ENCODE measurements around the gene CFTR.
"Not testable (repeated sequence)": the region's sequence is repeated elsewhere in the genome, so short reads cannot be mapped to it uniquely, and the experiment has no call there.

Gene CFTR

DNA sequence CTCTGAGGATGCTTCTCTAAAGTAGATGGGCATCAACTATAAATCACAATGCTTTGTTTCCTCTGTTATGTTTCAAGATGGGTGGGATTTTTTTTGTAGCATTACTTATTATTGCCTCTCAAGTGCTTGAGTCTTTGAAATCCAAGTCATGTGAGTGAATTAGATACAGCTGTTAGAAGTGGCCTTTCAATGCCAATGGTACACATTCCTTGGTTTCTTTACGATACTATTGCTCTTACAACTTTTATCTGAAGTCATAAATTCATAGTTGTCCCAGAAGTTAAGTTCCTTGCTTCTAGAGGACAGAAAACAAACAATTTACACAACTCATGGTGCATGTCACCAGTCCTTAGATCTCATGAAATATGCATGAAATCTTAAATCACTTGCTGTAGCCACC is 15.5 kb downstream of the CFTR start:
- no peak for DNase-seq (ENCODE audit: low spot score)

DNA sequence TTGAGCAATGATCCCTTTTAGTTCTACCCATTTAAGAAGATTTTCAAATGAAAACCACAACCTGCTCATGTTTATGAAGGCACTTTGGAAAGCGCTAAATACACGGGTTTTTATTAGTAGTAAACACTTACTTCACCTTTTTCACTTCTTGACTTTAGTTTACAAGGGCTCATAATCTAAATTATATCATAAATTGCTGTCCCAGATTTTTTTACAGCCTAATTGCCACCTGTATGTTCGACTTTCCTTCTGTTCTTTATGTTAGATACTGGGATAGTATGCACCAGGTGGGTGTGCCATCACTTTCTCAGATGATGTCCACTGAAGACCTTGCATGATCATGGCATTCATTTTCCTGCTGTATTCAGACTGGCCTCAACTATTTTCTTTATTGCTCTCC is 22.5 kb downstream of the CFTR start:
- no peak for DNase-seq (ENCODE audit: low spot score)

DNA sequence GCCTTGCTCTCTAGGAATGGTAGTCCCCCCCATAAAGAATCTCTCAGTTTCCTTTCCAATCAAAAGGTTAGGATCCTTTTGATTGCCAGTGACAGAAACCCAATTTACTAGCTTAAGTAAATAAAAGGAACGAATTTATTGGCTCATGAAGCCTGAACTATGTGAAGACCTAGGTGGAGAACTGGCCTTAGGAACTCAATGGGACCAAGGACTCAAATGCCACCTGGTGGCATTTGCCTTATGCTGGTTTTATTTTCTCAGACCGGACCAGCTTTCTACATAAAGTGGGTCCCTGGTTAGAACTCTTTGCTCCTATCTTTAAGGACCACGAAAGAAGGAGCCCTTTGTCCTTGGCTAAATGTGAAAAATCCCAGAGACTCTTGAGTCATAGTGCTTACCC is 25.4 kb downstream of the CFTR start:
- no peak for DNase-seq (ENCODE audit: low spot score)

DNA sequence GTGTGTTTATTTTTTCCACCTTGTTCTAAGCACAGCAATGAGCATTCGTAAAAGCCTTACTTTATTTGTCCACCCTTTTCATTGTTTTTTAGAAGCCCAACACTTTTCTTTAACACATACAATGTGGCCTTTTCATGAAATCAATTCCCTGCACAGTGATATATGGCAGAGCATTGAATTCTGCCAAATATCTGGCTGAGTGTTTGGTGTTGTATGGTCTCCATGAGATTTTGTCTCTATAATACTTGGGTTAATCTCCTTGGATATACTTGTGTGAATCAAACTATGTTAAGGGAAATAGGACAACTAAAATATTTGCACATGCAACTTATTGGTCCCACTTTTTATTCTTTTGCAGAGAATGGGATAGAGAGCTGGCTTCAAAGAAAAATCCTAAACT is 28.9 kb downstream of the CFTR start:
- DNase-seq (ENCODE audit: low spot score), result no peak

DNA sequence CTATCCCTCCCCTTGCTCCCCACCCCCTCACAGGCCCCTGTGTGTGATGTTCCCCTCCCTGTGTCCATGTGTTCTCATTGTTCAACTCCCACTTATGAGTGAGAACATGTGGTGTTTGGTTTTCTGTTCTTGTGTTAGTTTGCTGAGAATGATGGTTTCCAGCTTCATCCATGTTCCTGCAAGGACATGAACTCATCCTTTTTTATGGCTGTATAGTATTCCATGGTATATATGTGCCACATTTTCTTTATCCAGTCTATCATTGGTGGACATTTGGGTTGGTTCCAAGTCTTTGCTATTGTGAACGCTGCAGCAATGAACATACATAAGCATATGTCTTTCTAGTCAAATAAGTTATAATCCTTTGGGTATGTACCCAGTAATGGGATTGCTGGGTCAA is 37.4 kb downstream of the CFTR start:
- DNase-seq (ENCODE audit: low spot score), result not testable (repeated sequence)

DNA sequence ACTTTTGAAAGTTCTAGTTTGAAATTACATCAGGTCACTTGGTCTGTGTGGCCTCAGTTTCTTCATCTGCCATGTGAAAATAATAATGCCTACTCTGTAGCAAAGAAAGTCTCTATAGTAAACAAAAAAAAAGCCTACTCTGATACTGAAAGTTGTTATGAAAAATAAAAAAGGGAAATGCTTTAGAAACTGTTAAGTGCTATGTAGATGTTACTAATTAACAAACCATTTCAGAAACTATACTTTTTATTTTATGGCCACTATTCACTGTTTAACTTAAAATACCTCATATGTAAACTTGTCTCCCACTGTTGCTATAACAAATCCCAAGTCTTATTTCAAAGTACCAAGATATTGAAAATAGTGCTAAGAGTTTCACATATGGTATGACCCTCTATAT is 50.6 kb downstream of the CFTR start:
- no peak for DNase-seq (ENCODE audit: low spot score)

DNA sequence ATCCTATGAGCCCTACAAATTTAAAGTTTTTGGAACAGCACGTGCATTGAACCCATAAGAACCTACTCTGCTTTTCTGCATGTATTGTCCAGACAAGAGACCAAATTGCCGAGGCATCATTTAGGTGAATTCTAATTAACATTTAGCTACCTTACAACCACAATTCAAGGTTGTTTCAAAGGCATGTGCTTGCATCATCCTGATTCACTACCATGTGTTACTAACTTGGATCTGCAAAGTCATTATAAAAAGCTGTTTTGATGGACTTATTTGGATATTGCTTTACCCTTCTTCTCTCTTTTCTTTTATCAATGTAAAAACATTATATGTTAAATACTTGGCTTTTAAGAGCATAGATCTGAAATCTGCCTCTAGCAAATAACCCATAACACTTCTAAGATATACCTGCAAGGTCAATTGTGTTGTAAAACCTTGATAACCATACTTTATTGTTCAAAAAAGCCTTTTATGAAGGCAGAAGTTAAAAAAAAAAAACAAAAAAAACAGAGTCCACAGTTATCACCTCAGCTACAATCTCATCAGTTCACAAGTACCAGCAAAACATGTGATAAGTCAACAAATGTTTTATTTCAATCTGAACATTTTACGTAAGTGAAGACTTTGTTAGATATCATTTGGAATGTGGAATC is 51.9 kb downstream of the CFTR start:
- DNase-seq (ENCODE audit: low spot score), result no peak

DNA sequence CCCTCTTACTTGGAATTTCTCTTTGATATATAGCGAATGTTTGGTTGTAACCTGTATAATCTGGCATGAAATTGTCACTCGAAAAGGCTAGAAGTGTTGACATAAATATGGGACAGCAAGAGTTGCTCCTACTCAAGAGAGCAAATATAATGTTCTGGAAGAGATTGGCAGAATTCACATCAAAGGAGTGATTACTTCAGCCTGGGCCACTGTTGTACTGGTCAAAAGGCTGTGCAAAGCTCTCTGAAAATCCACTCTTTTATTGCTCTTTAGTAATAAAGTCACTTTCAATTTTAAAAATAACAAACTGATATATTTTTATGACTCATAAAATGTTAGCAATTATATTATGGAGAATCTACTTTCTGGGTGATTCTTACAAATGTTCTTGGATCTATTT is 58.2 kb downstream of the CFTR start:
- no peak for DNase-seq (ENCODE audit: low spot score)

DNA sequence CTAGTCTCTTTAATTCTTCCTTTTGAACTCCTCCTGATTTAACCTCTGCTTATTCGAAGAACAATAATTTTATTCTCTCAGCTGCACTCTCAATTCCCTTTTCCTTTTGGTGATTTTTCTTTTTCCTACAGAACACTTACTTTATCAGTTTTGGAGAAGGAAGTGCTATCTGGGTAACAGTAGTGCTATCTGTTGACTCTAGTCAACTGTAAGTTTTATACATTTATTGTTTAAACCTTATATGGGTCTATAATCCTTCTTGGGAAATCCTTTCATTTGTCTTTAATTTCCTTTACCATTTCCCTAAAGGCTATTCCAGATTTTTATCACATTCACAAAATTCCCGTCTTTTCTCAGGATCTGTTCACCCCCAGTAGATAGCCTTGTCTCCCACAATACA is 64.2 kb downstream of the CFTR start:
- no peak for DNase-seq (ENCODE audit: low spot score)

DNA sequence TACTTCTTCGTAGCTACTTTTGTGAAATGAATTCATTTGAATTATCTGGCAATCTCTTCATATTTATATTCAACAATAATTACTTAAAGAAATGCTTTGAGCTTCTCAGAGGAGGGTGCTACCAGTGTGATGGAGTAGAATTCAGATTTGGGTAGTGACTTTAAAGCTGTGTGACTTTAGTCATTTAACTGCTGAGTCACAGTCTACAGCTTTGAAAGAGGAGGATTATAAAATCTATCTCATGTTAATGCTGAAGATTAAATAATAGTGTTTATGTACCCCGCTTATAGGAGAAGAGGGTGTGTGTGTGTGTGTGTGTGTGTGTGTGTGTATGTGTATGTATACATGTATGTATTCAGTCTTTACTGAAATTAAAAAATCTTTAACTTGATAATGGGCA is 68.2 kb downstream of the CFTR start:
- no peak for DNase-seq (ENCODE audit: low spot score)

DNA sequence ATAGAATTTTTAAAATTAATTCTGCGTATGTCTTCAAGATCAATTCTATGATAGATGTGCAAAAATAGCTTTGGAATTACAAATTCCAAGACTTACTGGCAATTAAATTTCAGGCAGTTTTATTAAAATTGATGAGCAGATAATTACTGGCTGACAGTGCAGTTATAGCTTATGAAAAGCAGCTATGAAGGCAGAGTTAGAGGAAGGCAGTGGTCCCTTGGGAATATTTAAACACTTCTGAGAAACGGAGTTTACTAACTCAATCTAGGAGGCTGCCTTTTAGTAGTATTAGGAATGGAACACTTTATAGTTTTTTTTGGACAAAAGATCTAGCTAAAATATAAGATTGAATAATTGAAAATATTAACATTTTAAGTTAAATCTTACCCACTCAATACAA is 70.8 kb downstream of the CFTR start:
- DNase-seq (ENCODE audit: low spot score), result no peak

DNA sequence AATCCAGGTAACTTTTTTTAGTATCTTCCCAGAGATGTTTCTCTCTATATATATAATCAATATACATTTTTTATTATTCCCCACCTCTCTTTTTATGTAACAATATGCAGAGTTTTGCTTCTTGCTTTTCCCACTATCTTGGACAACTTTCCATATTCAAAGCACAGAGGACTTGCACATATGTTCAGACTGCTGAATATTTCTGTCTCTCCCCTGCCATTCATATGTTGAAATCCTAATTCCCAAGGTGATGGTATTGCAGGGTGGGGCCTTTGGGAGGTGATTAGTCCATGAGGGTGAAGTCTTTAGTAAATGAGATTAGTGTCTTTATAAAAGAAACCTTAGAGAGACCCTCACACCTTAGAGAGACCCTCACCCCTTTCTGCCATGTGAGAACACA is 72.8 kb downstream of the CFTR start:
- DNase-seq (ENCODE audit: low spot score), result no peak

DNA sequence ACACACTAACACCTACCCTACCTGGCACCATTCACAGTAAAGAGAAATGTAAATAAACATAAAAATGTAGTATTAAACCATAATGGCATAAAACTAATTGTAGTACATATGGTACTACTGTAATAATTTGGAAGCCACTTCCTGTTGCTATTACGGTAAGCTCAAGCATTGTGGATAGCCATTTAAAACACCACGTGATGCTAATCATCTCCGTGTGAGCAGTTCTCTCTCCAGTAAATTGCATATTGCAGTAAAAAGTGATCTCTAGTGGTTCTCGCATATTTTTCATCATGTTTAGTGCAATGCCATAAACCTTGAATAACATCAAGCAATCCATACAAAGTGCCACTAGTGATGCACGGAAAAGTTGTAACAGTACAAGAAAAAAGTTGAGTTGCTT is 75.4 kb downstream of the CFTR start:
- no peak for DNase-seq (ENCODE audit: low spot score)

DNA sequence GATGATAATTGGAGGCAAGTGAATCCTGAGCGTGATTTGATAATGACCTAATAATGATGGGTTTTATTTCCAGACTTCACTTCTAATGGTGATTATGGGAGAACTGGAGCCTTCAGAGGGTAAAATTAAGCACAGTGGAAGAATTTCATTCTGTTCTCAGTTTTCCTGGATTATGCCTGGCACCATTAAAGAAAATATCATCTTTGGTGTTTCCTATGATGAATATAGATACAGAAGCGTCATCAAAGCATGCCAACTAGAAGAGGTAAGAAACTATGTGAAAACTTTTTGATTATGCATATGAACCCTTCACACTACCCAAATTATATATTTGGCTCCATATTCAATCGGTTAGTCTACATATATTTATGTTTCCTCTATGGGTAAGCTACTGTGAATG is 79.6 kb downstream of the CFTR start:
- no peak for DNase-seq (ENCODE audit: low spot score)

DNA sequence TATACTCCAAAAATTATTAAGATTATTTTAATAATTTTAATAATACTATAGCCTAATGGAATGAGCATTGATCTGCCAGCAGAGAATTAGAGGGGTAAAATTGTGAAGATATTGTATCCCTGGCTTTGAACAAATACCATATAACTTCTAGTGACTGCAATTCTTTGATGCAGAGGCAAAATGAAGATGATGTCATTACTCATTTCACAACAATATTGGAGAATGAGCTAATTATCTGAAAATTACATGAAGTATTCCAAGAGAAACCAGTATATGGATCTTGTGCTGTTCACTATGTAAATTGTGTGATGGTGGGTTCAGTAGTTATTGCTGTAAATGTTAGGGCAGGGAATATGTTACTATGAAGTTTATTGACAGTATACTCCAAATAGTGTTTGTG is 80.2 kb downstream of the CFTR start:
- DNase-seq (ENCODE audit: low spot score), result no peak

DNA sequence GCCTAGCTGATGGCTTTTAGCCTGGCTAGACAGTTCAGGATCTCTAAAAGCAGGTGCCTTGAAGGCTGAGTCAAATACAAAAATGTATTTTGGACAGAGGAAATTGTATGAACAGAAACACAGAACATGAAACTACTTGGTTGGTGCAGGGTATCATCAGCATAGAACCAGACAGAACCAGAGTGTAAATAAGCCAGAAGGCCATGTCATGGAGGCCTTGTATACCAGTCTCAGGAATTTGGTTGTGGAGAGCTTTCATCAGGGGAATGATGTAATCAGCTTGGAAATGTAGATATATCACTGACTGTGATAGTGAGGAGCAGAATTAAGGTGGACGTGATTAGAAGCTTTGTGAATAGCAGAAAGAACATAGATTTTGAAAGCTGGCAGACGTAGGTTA is 82.9 kb downstream of the CFTR start:
- DNase-seq (ENCODE audit: low spot score), result no peak

DNA sequence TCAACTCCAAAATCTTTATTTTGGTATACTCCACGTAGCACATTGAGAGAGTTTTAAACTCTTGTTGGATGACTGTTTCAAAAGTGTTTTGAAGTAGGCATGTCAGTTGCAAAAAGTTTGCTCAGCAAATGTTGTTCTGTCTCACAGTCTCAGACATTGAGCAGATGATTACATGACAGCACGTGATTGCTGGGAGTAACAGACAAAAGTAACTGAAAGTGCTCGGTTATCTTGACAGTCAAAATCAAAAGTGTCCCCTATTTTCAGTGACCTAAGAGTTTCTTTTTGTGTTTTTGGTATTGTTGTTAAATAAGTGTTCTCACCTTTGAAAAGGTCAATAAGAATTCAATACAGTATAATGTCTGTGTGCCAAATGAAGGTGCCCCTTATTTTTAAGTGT is 84.3 kb downstream of the CFTR start:
- no peak for DNase-seq (ENCODE audit: low spot score)

DNA sequence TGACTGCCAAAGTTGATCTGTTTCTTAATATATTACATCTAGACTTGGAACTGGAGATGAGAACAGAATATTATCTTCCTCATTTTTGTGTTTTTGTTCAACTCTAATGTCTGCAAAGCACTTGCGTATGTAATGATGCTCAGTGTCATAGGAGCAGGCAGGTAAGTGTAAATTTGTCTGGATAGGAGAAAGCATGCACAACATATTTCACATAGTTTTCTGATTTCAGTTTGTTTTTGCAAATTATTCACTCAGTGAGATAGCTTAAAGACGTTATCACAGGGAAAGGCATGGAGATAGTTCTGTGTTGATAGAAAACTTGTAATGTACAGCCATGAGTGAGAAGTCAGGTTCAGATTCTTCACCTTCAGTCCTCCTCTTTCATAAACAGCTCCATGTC is 84.8 kb downstream of the CFTR start:
- DNase-seq (ENCODE audit: low spot score), result no peak

DNA sequence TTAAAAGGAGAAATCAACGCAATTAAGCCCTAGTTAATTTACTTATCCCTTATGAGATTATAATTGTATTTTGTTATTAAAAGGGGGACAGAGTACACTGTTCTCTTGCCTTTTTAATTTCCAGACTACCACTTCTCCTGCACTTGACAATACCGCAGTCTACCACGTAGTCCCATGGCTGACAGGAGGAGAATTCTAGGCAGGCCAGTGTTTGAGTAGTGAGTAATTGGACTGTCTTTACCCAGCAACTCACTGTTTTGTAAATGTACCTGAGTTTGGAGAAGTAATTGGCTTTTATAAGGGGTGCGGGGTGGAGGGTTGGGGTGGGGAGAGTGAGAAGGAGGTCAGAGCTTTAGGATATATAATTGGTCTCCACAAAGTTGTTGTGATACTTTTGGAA is 85.4 kb downstream of the CFTR start:
- DNase-seq (ENCODE audit: low spot score), result no peak

DNA sequence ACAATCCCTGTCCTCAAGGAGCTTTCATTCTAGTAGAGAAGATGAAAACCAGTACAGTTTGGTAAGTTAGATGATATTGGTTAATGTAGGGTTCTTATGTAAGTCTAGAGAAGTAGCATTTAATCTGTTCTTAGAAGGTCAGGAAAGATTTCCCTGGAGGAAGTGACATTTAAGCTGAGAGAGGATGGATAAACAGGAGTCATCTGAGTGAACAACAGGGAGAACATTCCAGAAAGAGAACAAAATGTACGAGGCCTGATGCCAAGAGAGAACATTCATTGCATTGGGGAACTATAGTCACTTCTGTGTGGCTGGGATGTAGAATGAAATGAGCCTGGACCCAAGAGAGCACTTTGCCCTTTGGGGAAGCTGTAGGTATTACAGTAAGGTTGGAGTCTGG is 88.0 kb downstream of the CFTR start:
- no peak for DNase-seq (ENCODE audit: low spot score)

DNA sequence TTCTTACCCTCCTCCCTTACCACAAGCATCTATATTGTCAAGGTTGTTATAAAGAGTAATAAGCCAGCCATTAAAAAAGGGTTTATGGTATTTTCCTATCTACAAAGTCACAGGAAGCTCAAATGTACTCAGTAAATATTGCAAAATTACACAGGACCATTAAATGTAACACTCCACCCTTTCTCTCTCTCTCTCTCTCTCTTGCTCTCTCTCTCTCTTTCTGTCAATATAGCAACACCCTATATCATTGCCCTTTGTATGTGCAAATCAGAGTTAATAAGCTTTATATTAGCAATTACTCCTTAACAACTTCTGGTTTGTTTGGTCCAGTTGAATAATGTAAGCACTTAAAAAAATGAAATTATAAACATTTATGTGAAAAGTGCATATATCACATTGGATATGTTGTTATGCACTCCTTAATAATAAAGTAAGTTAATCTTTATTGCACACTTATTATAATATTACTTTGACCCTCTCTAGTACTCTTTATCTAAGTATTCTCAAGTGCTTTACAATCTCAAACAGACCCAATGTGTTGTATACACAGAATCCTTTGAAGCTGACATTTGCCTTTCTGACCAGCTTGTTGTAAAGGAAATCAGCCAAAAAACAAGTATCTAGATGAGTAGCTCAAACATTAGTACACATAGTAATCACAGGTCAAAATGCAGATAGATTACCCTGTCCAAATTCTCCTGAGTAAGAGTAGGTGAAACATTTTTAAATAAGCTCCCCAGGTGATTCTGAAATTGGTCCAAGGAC is 93.2 kb downstream of the CFTR start:
- no peak for DNase-seq (ENCODE audit: low spot score)

DNA sequence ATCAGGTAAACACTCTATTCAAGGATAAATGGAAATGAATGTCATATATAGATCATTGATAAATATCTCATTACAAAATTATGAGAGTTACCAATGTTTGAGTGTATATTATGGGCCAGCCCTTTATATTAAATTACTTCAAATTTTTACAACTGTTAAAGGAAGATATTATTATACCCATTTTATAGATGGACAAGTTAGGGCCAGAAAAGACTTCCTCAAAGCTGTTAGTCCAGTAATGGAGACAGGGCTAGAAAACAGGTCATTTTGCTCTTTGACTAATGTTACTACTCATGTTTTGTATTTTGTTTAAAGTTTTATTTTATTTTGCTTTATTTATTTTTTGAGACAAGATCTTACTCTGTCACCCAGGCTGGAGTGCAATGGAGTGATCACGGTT is 101.6 kb downstream of the CFTR start:
- DNase-seq (ENCODE audit: low spot score), result no peak

DNA sequence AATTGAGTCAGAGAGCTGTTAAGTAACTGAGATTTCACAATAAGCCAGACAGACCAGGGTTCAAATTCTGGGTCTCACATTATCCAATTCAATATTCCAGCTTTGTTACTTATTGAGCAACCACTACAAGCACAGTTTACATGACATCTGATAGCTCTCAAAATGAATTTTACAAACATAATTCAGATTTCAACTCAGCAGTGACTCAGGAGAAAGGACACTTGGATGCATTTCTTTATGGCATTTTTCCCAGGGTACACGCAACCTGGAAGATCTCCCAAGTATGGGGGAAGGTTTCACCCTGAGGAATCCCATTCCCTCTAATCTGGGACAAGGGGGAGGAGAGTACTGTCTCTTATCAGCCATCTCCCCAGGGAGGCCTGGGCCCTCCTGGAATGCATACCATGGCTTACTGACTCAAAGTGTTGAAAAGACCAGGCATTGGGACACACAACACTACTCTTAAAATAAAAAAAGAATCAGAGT is 102.4 kb downstream of the CFTR start:
- no peak for DNase-seq (ENCODE audit: low spot score)

DNA sequence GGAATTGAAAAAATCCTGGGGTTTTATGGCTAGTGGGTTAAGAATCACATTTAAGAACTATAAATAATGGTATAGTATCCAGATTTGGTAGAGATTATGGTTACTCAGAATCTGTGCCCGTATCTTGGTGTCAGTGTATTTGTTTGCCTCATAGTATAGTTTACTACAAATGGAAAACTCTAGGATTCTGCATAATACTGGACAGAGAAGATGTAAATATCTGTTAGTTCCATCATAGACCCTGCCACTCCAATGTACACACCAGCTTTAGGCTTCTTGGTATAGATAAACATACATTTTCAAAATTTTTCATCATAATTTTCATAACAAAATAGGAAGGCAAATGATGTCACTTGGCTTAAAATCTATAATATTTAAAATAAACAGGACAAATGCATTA is 108.1 kb downstream of the CFTR start:
- no peak for DNase-seq (ENCODE audit: low spot score)

Data from Ammon's horn (tissue), 1 donor.